ENCODE data around the gene EGFL8.
"Not testable (repeated sequence)": the region's sequence is repeated elsewhere in the genome, so short reads cannot be mapped to it uniquely, and the experiment has no call there.

Gene EGFL8

GRCh38 chr6:32164295-32164694 is at the start of gene EGFL8:
Gene EGFL8, plus strand, starts transcription at chr6:32164595. Its CDS starts 1,571 bp downstream, at chr6:32166166.
- DNase-seq = no peak

GRCh38 chr6:32114796-32115195 is 49.6 kb upstream of the EGFL8 start:
- DNase-seq = no peak

- no peak for DNase-seq
Measured at GRCh38 chr6:32115623-32116022, 48.8 kb upstream of the EGFL8 start.

- DNase-seq = no peak
Measured at GRCh38 chr6:32116674-32117073, 47.7 kb upstream of the EGFL8 start.

GRCh38 chr6:32117461-32117860 is 46.9 kb upstream of the EGFL8 start:
- no peak for DNase-seq

- peak; percentile 28 for DNase-seq
Measured at GRCh38 chr6:32118782-32119628, 45.4 kb upstream of the EGFL8 start.

GRCh38 chr6:32120573-32121059 is 43.8 kb upstream of the EGFL8 start:
- no peak for DNase-seq

- no peak for DNase-seq
Measured at GRCh38 chr6:32123681-32124080, 40.7 kb upstream of the EGFL8 start.

GRCh38 chr6:32126880-32127279 is 37.5 kb upstream of the EGFL8 start:
- no peak for DNase-seq

GRCh38 chr6:32127409-32127716 is 37.0 kb upstream of the EGFL8 start:
- DNase-seq = no peak

GRCh38 chr6:32127717-32128592 is 36.4 kb upstream of the EGFL8 start, which contains the start of gene ATF6B:
Gene ATF6B, minus strand, starts transcription at chr6:32128246. Its CDS starts 39 bp downstream, at chr6:32128207.
- peak; percentile 89 for DNase-seq

- DNase-seq = no peak
Measured at GRCh38 chr6:32128751-32129296, 35.6 kb upstream of the EGFL8 start.

- no peak for DNase-seq
Measured at GRCh38 chr6:32129297-32130088, 34.9 kb upstream of the EGFL8 start.

GRCh38 chr6:32131439-32131948 is 32.9 kb upstream of the EGFL8 start:
- no peak for DNase-seq

- DNase-seq = no peak
Measured at GRCh38 chr6:32132110-32132509, 32.3 kb upstream of the EGFL8 start.

- no peak for DNase-seq
Measured at GRCh38 chr6:32133786-32134185, 30.6 kb upstream of the EGFL8 start.

- DNase-seq = no peak
Measured at GRCh38 chr6:32137454-32137853, 26.9 kb upstream of the EGFL8 start.

GRCh38 chr6:32139590-32139989 is 24.8 kb upstream of the EGFL8 start:
- no peak for DNase-seq

- DNase-seq = no peak
Measured at GRCh38 chr6:32140420-32141046, 23.9 kb upstream of the EGFL8 start.

GRCh38 chr6:32144238-32144637 is 20.2 kb upstream of the EGFL8 start:
- DNase-seq = not testable (repeated sequence)

- no peak for DNase-seq
Measured at GRCh38 chr6:32146287-32146686, 18.1 kb upstream of the EGFL8 start.

GRCh38 chr6:32146687-32147086 is 17.7 kb upstream of the EGFL8 start:
- no peak for DNase-seq
